GM12878 (cell line): ENCODE data around the gene VTN. TPM values are rescaled to one million over a fixed set of nuclear protein-coding genes. Genes with fewer than 3 reads are reported as not detected.

Experiments used
- ATAC-seq: fragments of 200-7000 bp; cut with Tn5 transposase; 3 replicates; pipeline ENCODE4 v1.9.1; 2020; ENCODE audit warnings: mild to moderate bottlenecking, moderate library complexity
- BruUV-seq: library from RNA; stranded (reverse); fragments of 400-500 nt; replicated peaks from 2 replicates; lab custom pipeline; 2021; lab: Mats Ljungman, UMichigan
- CTCF ChIA-PET: fragments of 300-600 bp; sonication (Branson Sonifier 250); formaldehyde crosslinking; extraction: SDS; loops from one replicate; lab custom pipeline; 2021; ENCODE audit warnings: inconsistent platforms; lab: Yijun Ruan, JAX
- POLR2A ChIA-PET: fragments of 350-600 bp; formaldehyde crosslinking; extraction: SDS; loops from one replicate; lab custom pipeline; 2021; ENCODE audit warnings: inconsistent platforms; lab: Charles Lee
- RAD21 ChIA-PET: fragments of 300-600 bp; sonication (Branson Sonifier 250); formaldehyde crosslinking; loops from one replicate; lab custom pipeline; 2023; ENCODE audit warnings: antibody characterized with exemption; ENCODE audit not compliant: unreplicated experiment; lab: Charles Lee
- SMC1A ChIA-PET: fragments of 300-600 bp; sonication (Branson Sonifier 250); formaldehyde crosslinking; loops from one replicate; lab custom pipeline; 2023; ENCODE audit not compliant: unreplicated experiment, uncharacterized antibody; lab: Charles Lee
- DNase-seq: peaks from one replicate; pipeline ENCODE4 v3.0.0-alpha.2; 2011; ENCODE audit warnings: low read depth, low spot score
- FAIRE-seq: peaks from 3 replicates; lab custom pipeline; 2011; peaks lifted over from hg19 to GRCh38; lab: Jason Lieb, UNC
- H2AFZ ChIP-seq: 2 replicates; pipeline ENCODE4 v1.6.0; 2011; ENCODE audit warnings: low read depth, low read length, control low read depth; ENCODE audit not compliant: control insufficient read depth
- H3K27ac ChIP-seq: 2 replicates; pipeline ENCODE4 v1.5.1; 2011; ENCODE audit warnings: control low read depth; ENCODE audit not compliant: control insufficient read depth, insufficient read depth
- H3K27me3 ChIP-seq, 2 experiments: replicated peaks in 1 of 2; 2 replicates each; pipeline versions ENCODE4 v1.6.0 to v1.6.1; 2011; ENCODE audit warnings: low read length in 1 of 2; ENCODE audit not compliant: control insufficient read depth in 2 of 2, insufficient read depth in 2 of 2
- H3K36me3 ChIP-seq, 2 experiments: 2 replicates each; pipeline ENCODE4 v1.5.1; 2011; ENCODE audit warnings: low read length in 1 of 2; ENCODE audit not compliant: control insufficient read depth in 2 of 2, insufficient read depth in 2 of 2
- H3K4me1 ChIP-seq: 2 replicates; pipeline ENCODE4 v1.6.1; 2011; ENCODE audit warnings: mild to moderate bottlenecking, low read length, moderate library complexity, mixed read lengths; ENCODE audit not compliant: control insufficient read depth, insufficient read depth
- H3K4me2 ChIP-seq: 2 replicates; pipeline ENCODE4 v1.6.0; 2011; ENCODE audit warnings: control low read depth; ENCODE audit not compliant: control insufficient read depth, insufficient read depth
- H3K4me3 ChIP-seq: fragments of 200-600 bp; sonication (generic); 2 replicates; pipeline ENCODE4 v1.5.1; 2016
- H3K79me2 ChIP-seq: 2 replicates; pipeline ENCODE4 v1.6.0; 2011; ENCODE audit warnings: low read length; ENCODE audit not compliant: control insufficient read depth, insufficient read depth
- H3K9ac ChIP-seq: 2 replicates; pipeline ENCODE4 v1.8.0; 2011; ENCODE audit warnings: low read length, control low read depth, mixed read lengths; ENCODE audit not compliant: control insufficient read depth, insufficient read depth
- H3K9me3 ChIP-seq: replicated peaks from 3 replicates; pipeline ENCODE4 v1.5.1; 2011; ENCODE audit warnings: mild to moderate bottlenecking, low read length; ENCODE audit not compliant: control insufficient read depth, insufficient read depth
- H4K20me1 ChIP-seq: 2 replicates; pipeline ENCODE4 v1.6.0; 2011; ENCODE audit not compliant: control insufficient read depth, insufficient read depth
- EGR1 ChIP-seq, 2 experiments: IDR thresholded peaks; 1 replicate in 1 of 2; 2 replicates in 1 of 2; pipeline ENCODE4 v1.6.1; 2011 to 2012; ENCODE audit warnings: low read depth in 2 of 2, low read length in 2 of 2, borderline replicate concordance in 1 of 2, mild to moderate bottlenecking in 1 of 2, moderate library complexity in 1 of 2
- NR2C2 ChIP-seq: IDR thresholded peaks from 2 replicates; pipeline ENCODE4 v1.6.1; 2011; ENCODE audit warnings: borderline replicate concordance, low read depth; ENCODE audit not compliant: control insufficient read depth, insufficient read length
- NR2F1 ChIP-seq: fragments of 450-650 bp; conservative IDR thresholded peaks from 2 replicates; pipeline ENCODE4 v1.6.1; 2017; ENCODE audit warnings: mild to moderate bottlenecking
- YBX1 ChIP-seq: fragments of 450-650 bp; IDR thresholded peaks from 2 replicates; pipeline ENCODE4 v1.6.1; 2016; ENCODE audit warnings: antibody characterized with exemption
- WGBS: methylation state at CpG from one replicate; pipeline ENCODE4 v1.1.6; 2016; ENCODE audit warnings: low lambda C conversion rate; ENCODE audit not compliant: insufficient replicate concordance, insufficient coverage; ENCODE audit errors: missing lambda C conversion rate; 5-methylcytosine and 5-hydroxymethylcytosine counted together
- in situ Hi-C: fragments of 300-500 bp; cut with MboI; formaldehyde crosslinking; loops from 9 replicates; pipeline ENCODE4 v1.14.3; 2018; ENCODE audit warnings: mixed read lengths
- intact Hi-C: fragments of 100-400 bp; cut with micrococcal nuclease; formaldehyde crosslinking; loops from one replicate; pipeline ENCODE4 v1.14.2; 2022; ENCODE audit not compliant: unreplicated experiment
- polyA plus RNA-seq, 11 experiments: library from polyadenylated mRNA; depleted of rRNA in 4 of 11; unstranded in 6 of 11; stranded (reverse) in 5 of 11; fragments of >200 nt; fragmentation: Nextera tagmentation in 4 of 11; fragmentation: Illumina TruSeq in 1 of 11; extraction: Ambion mirVana in 4 of 11; extraction: Trizol in 1 of 11; gene quantifications; 1 replicate in 1 of 11; 2 replicates in 10 of 11; pipeline versions ENCODE4 v1.2.1 to v1.2.3, GENCODE V29; 2011 to 2016; ENCODE audit warnings: inconsistent platforms in 2 of 11, missing spikeins in 2 of 11, low read depth in 1 of 11
- total RNA-seq, 4 experiments: library from RNA; depleted of rRNA in 3 of 4; stranded (reverse); fragments of >200 nt in 3 of 4; fragmentation: Illumina TruSeq in 1 of 4; extraction: Trizol in 1 of 4; gene quantifications; 2 replicates each; pipeline versions ENCODE4 v1.2.1 to v1.2.3, GENCODE V29; 2013 to 2021

Gene VTN
- total and polyA plus RNA-seq, 10 of the 15 experiments (the other 5 are each of a cell fraction or from before 2014, with no cell fraction given): 0.04 to 1.3 (median 0.13) TPM; not detected in 5

- H3K36me3 ChIP-seq: no peaks in the 10 kb centered on the region
- H3K27ac ChIP-seq: no peak overlapping the region
- ChIA-PET CTCF (no interaction called here), SMC1A (no interaction called here), POLR2A (no interaction called here), RAD21 (no interaction called here)
- H3K27me3 ChIP-seq: no peaks in the 10 kb centered on the region; a peak in 2 of 4 replicates
- in situ Hi-C loops: loop anchor here (10.0 kb wide), 1 partner anchor 165 kb away; no protein-coding TSS in a partner anchor
- H3K4me3 ChIP-seq: no peak overlapping the region
- H3K9me3 ChIP-seq: no peaks in the 10 kb centered on the region
- no peak for TF ChIP-seq NR2F1
- no TSS peak for BruUV-seq
- 87% methylated on average over 10 of the region's 10 CpGs for WGBS
- FAIRE-seq: no peak
- no peak overlapping the region for H3K4me2 ChIP-seq
- DNase-seq: no peak
- no peak overlapping the region for H3K9ac ChIP-seq
- ATAC-seq: no peak
- H3K4me1 ChIP-seq: no peaks in the 10 kb centered on the region
- H3K79me2 ChIP-seq: no peaks in the 10 kb centered on the region
- no peaks in the 10 kb centered on the region for H4K20me1 ChIP-seq
- intact Hi-C loops: loop anchor here (5.0 to 10.0 kb wide), 3 partner anchors 55 to 165 kb away; no protein-coding TSS in a partner anchor
- H2AFZ ChIP-seq: no peak overlapping the region
These were observed 10.0 kb upstream of the VTN start for GRCh38 chr17:28379814-28380801.

GRCh38 chr17:28372945-28373274 is 2.8 kb upstream of the VTN start:
- POLR2A ChIA-PET: no interaction called here
- H3K27ac ChIP-seq: no peak overlapping the region
- SMC1A ChIA-PET: interaction anchor here (1.4 kb wide), 1 partner anchor 18 kb away, joined by 3 read pairs; no protein-coding TSS in a partner anchor
- no peaks in the 10 kb centered on the region for H3K9me3 ChIP-seq
- no peak for DNase-seq
- peaks cover 7% of the 10 kb centered on the region for H3K4me1 ChIP-seq
- H3K79me2 ChIP-seq: peaks cover 2% of the 10 kb centered on the region; the same call in 1 of the 2 replicates
- no peak for FAIRE-seq
- no peaks in the 10 kb centered on the region for H3K27me3 ChIP-seq
- RAD21 ChIA-PET: no interaction called here
- TF ChIP-seq YBX1: no peak
- TF ChIP-seq NR2C2: no peak
- no peak for TF ChIP-seq EGR1 (IDR thresholded peaks at IDR 0.05; ENCODE audit: borderline replicate concordance in 1 of 2, low read depth in 2 of 2, low read length in 2 of 2)
- in situ Hi-C loops: loop anchor here (10.0 kb wide), 1 partner anchor 172 kb away; no protein-coding TSS in a partner anchor
- peak overlapping the region; percentile 88 for H3K4me3 ChIP-seq
- H4K20me1 ChIP-seq: peaks cover 3% of the 10 kb centered on the region; the same call in 1 of the 2 replicates
- no TSS peak for BruUV-seq
- CTCF ChIA-PET: no interaction called here
- no peaks in the 10 kb centered on the region for H3K36me3 ChIP-seq
- ATAC-seq: no peak
- intact Hi-C loops: loop anchor here (10.0 kb wide), 2 partner anchors 62 to 172 kb away; no protein-coding TSS in a partner anchor
- peak overlapping the region; percentile 93 for H3K4me2 ChIP-seq
- H2AFZ ChIP-seq: no peak overlapping the region
- WGBS: 96% methylated on average over 5 of the region's 6 CpGs
- H3K9ac ChIP-seq: peak overlapping the region; percentile 67
